Measurements from ENCODE around the gene IGF2R.
A peak's percentile ranks its signal among the peaks of the same experiment; 100 is the strongest.

Gene IGF2R

GRCh38 chr6:160055378-160055777 lies 86.5 kb downstream of the IGF2R start:
- Mint-ChIP-seq H3K27me3 (ENCODE audit: low read depth) (no peaks in the 10 kb centered on the region), H3K9me3 (no peaks in the 10 kb centered on the region), H3K36me3 (ENCODE audit: low read depth) (peaks cover 72% of the 10 kb centered on the region), H3K4me1 (ENCODE audit: low read depth) (peaks cover 29% of the 10 kb centered on the region), H3K4me3 (no peak overlapping the region), H3K27ac (no peak overlapping the region)
- DNase-seq (ENCODE audit: low spot score), result no peak

DNA sequence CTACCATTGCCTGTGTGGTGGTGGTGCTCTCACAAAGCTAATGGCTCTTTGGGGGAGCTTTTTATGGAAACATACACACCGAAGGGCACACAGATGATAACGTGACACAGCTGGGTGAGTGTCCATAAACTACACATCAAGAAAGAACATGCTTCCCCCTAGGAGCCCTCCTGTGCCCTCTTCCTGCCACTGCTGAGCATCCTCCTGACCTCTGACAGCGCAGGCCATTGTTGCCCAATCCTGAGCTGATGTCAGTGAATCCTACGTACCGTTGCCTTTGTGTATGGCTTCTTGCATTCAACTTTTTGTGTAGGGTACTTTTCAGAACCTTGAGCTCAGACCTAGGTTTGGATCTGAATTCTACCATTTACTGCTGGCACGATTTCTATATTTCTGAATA lies 86.9 kb downstream of the IGF2R start:
- H3K36me3 Mint-ChIP-seq (ENCODE audit: low read depth), result peaks cover 72% of the 10 kb centered on the region
- peaks cover 26% of the 10 kb centered on the region for H3K4me1 Mint-ChIP-seq (ENCODE audit: low read depth)
- no peak for DNase-seq (ENCODE audit: low spot score)
- H3K9me3 Mint-ChIP-seq, result no peaks in the 10 kb centered on the region
- peak overlapping the region; percentile 4 for H3K27ac Mint-ChIP-seq
- H3K4me3 Mint-ChIP-seq, result no peak overlapping the region
- H3K27me3 Mint-ChIP-seq (ENCODE audit: low read depth), result no peaks in the 10 kb centered on the region

GRCh38 chr6:160057080-160057479 lies 88.2 kb downstream of the IGF2R start:
- Mint-ChIP-seq H3K4me3 (no peak overlapping the region), H3K27ac (no peak overlapping the region), H3K4me1 (ENCODE audit: low read depth) (peaks cover 14% of the 10 kb centered on the region), H3K9me3 (no peaks in the 10 kb centered on the region), H3K27me3 (ENCODE audit: low read depth) (no peaks in the 10 kb centered on the region), H3K36me3 (ENCODE audit: low read depth) (peaks cover 65% of the 10 kb centered on the region)
- no peak for DNase-seq (ENCODE audit: low spot score)

DNA sequence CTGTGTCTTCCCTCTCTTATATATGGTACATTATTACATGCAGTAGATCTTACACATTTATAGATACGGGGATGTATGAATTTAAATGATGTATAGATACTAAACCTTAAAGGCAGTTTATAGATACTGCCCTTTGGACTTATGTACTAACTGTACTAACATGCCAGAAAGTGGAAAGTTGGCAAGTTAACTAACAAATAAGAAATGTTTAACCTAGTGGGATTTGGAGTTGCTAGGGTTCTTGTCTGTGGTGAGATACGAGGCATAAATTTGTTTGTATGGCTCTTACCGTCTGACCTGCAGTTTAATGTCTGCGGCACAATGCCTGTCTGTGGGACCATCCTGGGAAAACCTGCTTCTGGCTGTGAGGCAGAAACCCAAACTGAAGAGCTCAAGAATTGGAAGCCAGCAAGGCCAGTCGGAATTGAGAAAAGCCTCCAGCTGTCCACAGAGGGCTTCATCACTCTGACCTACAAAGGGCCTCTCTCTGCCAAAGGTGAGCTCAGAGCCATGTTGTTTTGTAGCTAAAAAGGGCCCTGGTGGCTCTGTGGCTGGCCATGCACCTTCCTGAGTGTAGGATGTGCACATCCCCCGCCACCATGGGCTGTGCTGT lies 89.8 kb downstream of the IGF2R start:
- Mint-ChIP-seq H3K27me3 (ENCODE audit: low read depth) (no peaks in the 10 kb centered on the region), H3K4me1 (ENCODE audit: low read depth) (peaks cover 13% of the 10 kb centered on the region), H3K9me3 (no peaks in the 10 kb centered on the region), H3K36me3 (ENCODE audit: low read depth) (peaks cover 61% of the 10 kb centered on the region), H3K4me3 (no peak overlapping the region), H3K27ac (no peak overlapping the region)
- DNase-seq (ENCODE audit: low spot score), result no peak

DNA sequence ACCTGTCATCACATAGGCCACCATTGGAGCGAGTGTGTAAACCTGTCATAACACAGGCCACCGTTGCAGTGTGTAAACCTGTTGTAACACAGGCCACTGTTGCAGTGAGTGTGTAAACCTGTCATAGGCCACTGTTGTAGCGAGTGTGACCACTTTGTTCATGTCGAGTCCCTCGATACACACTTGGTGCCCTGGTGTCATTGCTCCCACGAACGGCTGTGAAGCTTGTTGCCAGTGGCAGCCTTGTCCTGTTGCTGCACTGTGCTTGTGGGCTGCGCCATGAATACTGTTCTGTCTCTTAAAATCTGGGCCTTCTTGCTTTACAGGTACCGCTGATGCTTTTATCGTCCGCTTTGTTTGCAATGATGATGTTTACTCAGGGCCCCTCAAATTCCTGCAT lies 91.3 kb downstream of the IGF2R start:
- no peaks in the 10 kb centered on the region for H3K9me3 Mint-ChIP-seq
- H3K36me3 Mint-ChIP-seq (ENCODE audit: low read depth), result peaks cover 61% of the 10 kb centered on the region

DNA sequence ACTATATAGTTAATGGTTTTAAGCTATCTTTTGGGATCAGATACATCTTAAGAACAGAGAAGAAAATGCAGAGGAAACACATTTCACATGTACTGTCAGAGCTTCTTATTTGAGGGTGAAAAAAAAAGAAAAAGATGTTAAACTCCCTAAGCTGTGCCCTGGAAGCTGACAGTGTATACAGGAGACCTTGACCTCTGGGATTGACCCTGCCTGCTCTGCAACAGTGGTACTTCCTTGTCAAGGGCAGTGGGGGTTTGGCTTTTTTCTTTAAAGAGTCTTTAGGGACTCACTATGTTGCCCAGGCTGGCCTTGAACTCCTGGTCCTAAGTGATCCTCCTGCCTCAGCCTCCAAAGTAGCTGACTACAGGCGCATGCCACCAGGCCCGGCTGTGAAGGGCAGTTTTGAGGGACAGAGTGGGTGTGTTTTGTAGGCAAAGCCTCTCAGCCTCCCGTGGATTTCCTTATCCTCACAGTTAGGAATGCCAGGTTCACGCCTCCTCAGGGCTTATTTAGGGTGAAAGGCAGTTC lies 92.1 kb downstream of the IGF2R start:
- Mint-ChIP-seq H3K27me3 (ENCODE audit: low read depth) (no peaks in the 10 kb centered on the region), H3K27ac (no peak overlapping the region), H3K4me3 (no peak overlapping the region), H3K9me3 (no peaks in the 10 kb centered on the region), H3K36me3 (ENCODE audit: low read depth) (peaks cover 61% of the 10 kb centered on the region), H3K4me1 (ENCODE audit: low read depth) (peaks cover 11% of the 10 kb centered on the region)
- DNase-seq (ENCODE audit: low spot score), result no peak

More for the DNA sequence above, 91.3 kb downstream of the IGF2R start:
- H3K4me1 Mint-ChIP-seq (ENCODE audit: low read depth), result peaks cover 13% of the 10 kb centered on the region
- no peak for DNase-seq (ENCODE audit: low spot score)
- H3K27ac Mint-ChIP-seq, result no peak overlapping the region
- H3K27me3 Mint-ChIP-seq (ENCODE audit: low read depth), result no peaks in the 10 kb centered on the region
- H3K4me3 Mint-ChIP-seq, result no peak overlapping the region

GRCh38 chr6:160063771-160064413 lies 95.0 kb downstream of the IGF2R start:
- Mint-ChIP-seq H3K36me3 (ENCODE audit: low read depth) (peaks cover 62% of the 10 kb centered on the region), H3K4me3 (no peak overlapping the region), H3K27me3 (ENCODE audit: low read depth) (no peaks in the 10 kb centered on the region), H3K9me3 (no peaks in the 10 kb centered on the region), H3K4me1 (ENCODE audit: low read depth) (peaks cover 17% of the 10 kb centered on the region), H3K27ac (no peak overlapping the region)
- DNase-seq (ENCODE audit: low spot score), result no peak

DNA sequence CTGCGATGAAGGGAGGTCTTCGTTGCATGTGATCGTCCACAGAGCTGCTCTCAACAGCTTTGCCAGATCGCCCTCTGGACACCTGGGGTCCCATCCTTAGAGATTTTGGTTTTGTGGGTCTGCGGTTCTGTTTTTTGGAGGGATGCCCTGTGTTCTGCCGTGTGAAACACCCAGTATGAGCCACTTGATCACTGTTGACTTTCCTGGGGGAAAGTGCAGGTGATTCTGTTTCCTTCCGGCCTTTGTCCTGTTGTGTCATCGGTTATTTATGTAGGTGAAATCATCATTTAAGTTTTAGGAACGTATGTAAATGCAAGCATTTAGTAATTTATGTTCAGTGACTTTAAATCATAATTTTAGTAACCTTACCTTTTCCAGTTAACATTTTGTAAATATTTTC lies 96.3 kb downstream of the IGF2R start:
- Mint-ChIP-seq H3K4me1 (ENCODE audit: low read depth) (peaks cover 30% of the 10 kb centered on the region), H3K36me3 (ENCODE audit: low read depth) (peaks cover 72% of the 10 kb centered on the region), H3K9me3 (no peaks in the 10 kb centered on the region), H3K27ac (no peak overlapping the region), H3K27me3 (ENCODE audit: low read depth) (no peaks in the 10 kb centered on the region), H3K4me3 (no peak overlapping the region)
- DNase-seq (ENCODE audit: low spot score), result no peak

DNA sequence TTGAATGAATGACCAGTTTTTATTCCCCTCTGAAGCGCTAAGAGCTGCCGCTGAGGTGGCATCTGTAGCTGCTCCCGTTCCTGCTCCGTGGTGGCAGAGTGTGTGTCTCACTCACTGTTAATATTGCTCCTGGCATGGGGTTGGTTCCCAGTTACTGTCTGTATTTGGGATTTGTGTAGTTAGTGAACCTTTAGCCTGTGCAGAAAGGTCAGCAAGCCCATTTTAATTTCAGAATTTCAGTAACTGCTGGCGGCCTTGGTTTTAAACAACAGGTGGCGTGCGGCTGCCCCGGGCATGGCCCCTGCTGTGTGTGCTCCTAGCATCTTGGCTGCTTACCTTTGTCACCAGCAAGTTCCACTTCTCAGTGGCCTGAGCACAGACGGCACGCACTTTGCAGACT lies 98.7 kb downstream of the IGF2R start:
- Mint-ChIP-seq H3K4me3 (no peak overlapping the region), H3K27me3 (ENCODE audit: low read depth) (no peaks in the 10 kb centered on the region), H3K27ac (no peak overlapping the region), H3K36me3 (ENCODE audit: low read depth) (peaks cover 80% of the 10 kb centered on the region), H3K9me3 (no peaks in the 10 kb centered on the region), H3K4me1 (ENCODE audit: low read depth) (peaks cover 36% of the 10 kb centered on the region)
- DNase-seq (ENCODE audit: low spot score), result no peak

- Mint-ChIP-seq H3K27me3 (ENCODE audit: low read depth) (no peaks in the 10 kb centered on the region), H3K36me3 (ENCODE audit: low read depth) (peaks cover 85% of the 10 kb centered on the region), H3K4me1 (ENCODE audit: low read depth) (peaks cover 36% of the 10 kb centered on the region), H3K9me3 (no peaks in the 10 kb centered on the region), H3K4me3 (peak overlapping the region; percentile 52), H3K27ac (peak overlapping the region; percentile 33)
- DNase-seq (ENCODE audit: low spot score), result no peak
Measured at GRCh38 chr6:160068346-160068745, 99.5 kb downstream of the IGF2R start.

GRCh38 chr6:160069050-160069454 lies 100.2 kb downstream of the IGF2R start:
- Mint-ChIP-seq H3K4me1 (ENCODE audit: low read depth) (peaks cover 36% of the 10 kb centered on the region), H3K27me3 (ENCODE audit: low read depth) (no peaks in the 10 kb centered on the region), H3K36me3 (ENCODE audit: low read depth) (peaks cover 85% of the 10 kb centered on the region), H3K27ac (no peak overlapping the region), H3K9me3 (no peaks in the 10 kb centered on the region), H3K4me3 (peak overlapping the region; percentile 52)
- DNase-seq (ENCODE audit: low spot score), result peak; percentile 17

- Mint-ChIP-seq H3K27ac (no peak overlapping the region), H3K36me3 (ENCODE audit: low read depth) (peaks cover 85% of the 10 kb centered on the region), H3K4me3 (peak overlapping the region; percentile 52), H3K4me1 (ENCODE audit: low read depth) (peaks cover 36% of the 10 kb centered on the region), H3K9me3 (no peaks in the 10 kb centered on the region), H3K27me3 (ENCODE audit: low read depth) (no peaks in the 10 kb centered on the region)
- DNase-seq (ENCODE audit: low spot score), result no peak
Measured at GRCh38 chr6:160069459-160069858, 100.6 kb downstream of the IGF2R start.

DNA sequence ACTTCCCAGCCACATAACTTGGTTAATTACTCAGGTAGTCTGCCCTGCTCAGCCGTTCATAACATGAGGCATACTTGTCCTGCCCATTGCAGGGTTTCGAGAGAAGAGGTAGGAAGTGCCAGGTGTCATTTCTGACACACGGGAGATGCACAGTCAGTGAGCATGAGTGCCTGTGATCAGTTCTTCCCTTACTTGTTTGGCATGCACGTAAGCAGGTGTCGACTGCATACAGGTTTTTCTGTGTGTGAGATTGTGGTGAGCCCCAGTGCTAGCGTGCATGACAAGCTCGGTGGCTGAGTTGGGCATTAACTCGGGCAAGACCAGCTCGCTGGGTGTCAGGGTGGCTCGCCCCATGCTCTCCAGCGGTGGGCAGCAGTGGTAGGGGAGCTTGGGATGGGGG lies 101.5 kb downstream of the IGF2R start:
- no peak overlapping the region for H3K27ac Mint-ChIP-seq
- no peaks in the 10 kb centered on the region for H3K9me3 Mint-ChIP-seq
- no peak overlapping the region for H3K4me3 Mint-ChIP-seq
- H3K4me1 Mint-ChIP-seq (ENCODE audit: low read depth), result peaks cover 36% of the 10 kb centered on the region
- peaks cover 81% of the 10 kb centered on the region for H3K36me3 Mint-ChIP-seq (ENCODE audit: low read depth)
- no peak for DNase-seq (ENCODE audit: low spot score)
- no peaks in the 10 kb centered on the region for H3K27me3 Mint-ChIP-seq (ENCODE audit: low read depth)

DNA sequence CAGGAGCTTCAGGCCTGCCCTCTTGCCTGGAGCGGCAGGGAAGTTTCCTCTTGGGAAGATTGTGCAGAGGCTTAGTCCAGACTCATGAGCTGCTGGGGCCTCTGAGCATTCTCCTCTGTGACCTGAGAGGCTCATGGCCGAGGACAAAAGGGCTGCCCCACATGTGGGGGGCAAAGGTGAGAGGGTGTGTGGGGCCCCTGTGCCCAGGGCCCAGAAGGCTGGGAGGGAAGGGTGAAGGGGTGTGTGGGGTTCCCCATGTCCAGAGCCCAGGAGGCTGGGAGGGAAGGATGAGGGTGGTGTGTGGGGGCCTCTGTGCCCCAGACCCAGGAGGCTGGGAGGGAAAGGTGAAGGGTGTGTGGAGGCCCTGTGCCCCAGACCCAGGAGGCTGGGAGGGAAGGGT lies 101.9 kb downstream of the IGF2R start:
- Mint-ChIP-seq H3K4me3 (no peak overlapping the region), H3K36me3 (ENCODE audit: low read depth) (peaks cover 82% of the 10 kb centered on the region), H3K27me3 (ENCODE audit: low read depth) (no peaks in the 10 kb centered on the region), H3K27ac (no peak overlapping the region), H3K4me1 (ENCODE audit: low read depth) (peaks cover 36% of the 10 kb centered on the region), H3K9me3 (no peaks in the 10 kb centered on the region)
- no peak for DNase-seq (ENCODE audit: low spot score)

All from T-helper 2 cell treated with Interferon-gamma antibody and Interleukin-4, amounts not matched to agents 5 μg/mL and 100 μg/mL, for 36 hours (primary cell).